Common myeloid progenitor, CD34-positive (primary cell): ENCODE data around the gene PDCD1LG2.

ENCODE experiments used
- CTCF ChIA-PET: fragments of 350-600 bp; sonication (Branson Sonifier 250); formaldehyde crosslinking; loops from one replicate; lab custom pipeline; 2021; ENCODE audit warnings: antibody characterized with exemption; lab: Charles Lee
- POLR2A ChIA-PET: fragments of 350-600 bp; sonication (Branson Sonifier 250); formaldehyde crosslinking; loops from one replicate; lab custom pipeline; 2021; ENCODE audit warnings: antibody characterized with exemption; lab: Charles Lee
- DNase-seq, 3 donors: peaks; one replicate each; pipeline versions ENCODE4 v3.0.0 to v3.0.0-alpha.2; 2013
- H3K27ac ChIP-seq, 2 experiments: 1 replicate in 1 of 2; 2 replicates in 1 of 2; pipeline ENCODE4 v1.7.0; 2013; ENCODE audit warnings: inconsistent platforms in 2 of 2, low read length in 2 of 2, mild to moderate bottlenecking in 2 of 2, low read depth in 1 of 2, moderate library complexity in 1 of 2; ENCODE audit not compliant: severe bottlenecking in 2 of 2, insufficient read depth in 1 of 2, poor library complexity in 1 of 2
- H3K27me3 ChIP-seq, 5 experiments: replicated peaks in 2 of 5; 1 replicate in 3 of 5; 2 replicates in 2 of 5; pipeline versions ENCODE4 v1.6.1 to v1.7.0; 2013; ENCODE audit warnings: low read length in 4 of 5, mild to moderate bottlenecking in 2 of 5, moderate library complexity in 2 of 5, inconsistent platforms in 1 of 5; ENCODE audit not compliant: insufficient read depth in 5 of 5, control insufficient read depth in 4 of 5
- H3K36me3 ChIP-seq, 4 experiments: 1 replicate in 2 of 4; 2 replicates in 2 of 4; pipeline versions ENCODE4 v1.6.1 to v1.7.0; 2013; ENCODE audit warnings: low read length in 3 of 4, control low read depth in 1 of 4, mild to moderate bottlenecking in 1 of 4; ENCODE audit not compliant: control insufficient read depth in 4 of 4, insufficient read depth in 4 of 4
- H3K4me1 ChIP-seq, 4 experiments: 1 replicate in 3 of 4; 2 replicates in 1 of 4; pipeline versions ENCODE4 v1.6.1 to v1.7.1; 2013; ENCODE audit warnings: low read length in 3 of 4, mild to moderate bottlenecking in 3 of 4, control low read depth in 1 of 4, inconsistent platforms in 1 of 4, moderate library complexity in 1 of 4; ENCODE audit not compliant: control insufficient read depth in 4 of 4, insufficient read depth in 4 of 4; ENCODE audit errors: control extremely low read depth in 1 of 4
- H3K4me3 ChIP-seq, 7 experiments: 1 replicate in 4 of 7; 2 replicates in 3 of 7; pipeline versions ENCODE4 v1.5.1 to v1.7.0; 2013; ENCODE audit warnings: mild to moderate bottlenecking in 7 of 7, low read length in 6 of 7, moderate library complexity in 6 of 7, inconsistent platforms in 2 of 7, low read depth in 2 of 7, control low read depth in 1 of 7; ENCODE audit not compliant: insufficient read depth in 4 of 7, control insufficient read depth in 1 of 7; ENCODE audit errors: extremely low read depth in 1 of 7
- H3K9me3 ChIP-seq, 5 experiments: 1 replicate in 4 of 5; 2 replicates in 1 of 5; pipeline versions ENCODE4 v1.6.1 to v1.7.1; 2013; ENCODE audit warnings: low read length in 4 of 5, mild to moderate bottlenecking in 2 of 5, inconsistent platforms in 1 of 5, low read depth in 1 of 5, moderate library complexity in 1 of 5; ENCODE audit not compliant: control insufficient read depth in 4 of 5, insufficient read depth in 2 of 5; ENCODE audit errors: control extremely low read depth in 1 of 5
- WGBS: methylation state at CpG from one replicate; pipeline ENCODE4 v1.1.5; 2013; ENCODE audit not compliant: insufficient coverage; 5-methylcytosine and 5-hydroxymethylcytosine counted together

PDCD1LG2 gene

DNA sequence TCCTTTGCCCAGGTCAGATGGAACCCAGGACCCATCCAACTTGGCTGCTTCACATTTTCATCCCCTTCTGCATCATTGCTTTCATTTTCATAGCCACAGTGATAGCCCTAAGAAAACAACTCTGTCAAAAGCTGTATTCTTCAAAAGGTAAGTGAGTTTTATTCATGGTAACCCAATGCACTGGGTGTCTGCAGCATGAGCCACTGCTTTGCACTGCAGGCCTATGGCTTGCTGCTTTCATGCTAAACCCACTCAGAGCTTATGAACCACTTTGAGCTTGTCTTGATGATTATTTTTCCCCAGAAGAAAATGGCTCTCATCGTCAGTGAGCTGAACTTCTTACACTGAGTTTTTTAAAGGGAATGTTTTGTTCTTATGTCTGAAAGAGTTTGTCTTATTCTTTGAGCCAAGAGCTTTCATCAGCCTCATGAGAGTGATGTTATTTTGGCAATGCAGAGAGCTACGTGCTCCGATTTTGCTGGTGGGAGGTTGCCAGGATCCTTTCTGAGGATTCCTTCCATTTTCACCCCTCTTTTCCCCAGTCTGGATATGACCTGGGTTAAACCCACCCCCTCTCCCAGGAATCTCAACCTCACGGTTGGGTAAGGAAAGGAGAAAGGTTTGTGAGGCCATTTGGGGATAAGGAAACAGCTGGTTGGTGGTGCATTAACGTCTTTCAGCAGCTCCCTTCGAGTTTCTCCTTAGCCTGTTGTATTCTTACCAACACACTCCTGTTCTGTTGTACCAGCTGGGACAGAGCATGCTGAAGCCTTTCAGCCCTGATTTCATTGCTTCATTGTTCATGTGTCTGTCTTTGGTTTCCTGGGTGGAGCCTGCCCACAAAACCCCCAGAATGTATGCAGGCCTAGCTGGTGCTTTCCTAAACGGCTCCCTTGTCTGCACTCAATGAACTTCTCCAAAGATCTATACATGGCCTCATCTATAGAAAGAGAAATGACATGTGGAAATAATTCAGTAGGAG, 47.6 kb downstream of the PDCD1LG2 start:
- H3K36me3 ChIP-seq: no peaks in the 10 kb centered on the region

DNA sequence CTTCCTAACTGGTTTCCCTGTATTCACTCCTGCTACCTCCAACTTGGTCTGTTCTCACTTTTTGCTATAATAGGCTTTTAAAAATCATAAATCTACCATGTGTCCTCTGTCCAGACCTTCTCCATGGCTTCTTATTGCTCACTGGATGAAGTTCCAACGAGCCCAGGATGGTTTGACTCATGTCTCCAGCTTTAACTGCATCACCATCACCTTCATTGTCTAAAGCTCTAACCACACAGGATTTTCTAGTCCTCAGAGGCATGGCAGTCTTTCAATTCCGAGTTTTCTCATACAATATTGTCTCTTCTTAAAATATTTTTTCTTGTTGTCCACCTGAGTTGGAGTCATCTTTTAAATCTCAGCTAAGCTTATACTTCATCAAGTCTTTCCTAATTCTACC, 49.3 kb downstream of the PDCD1LG2 start:
- WGBS: 100% methylated on average over 2 of the region's 2 CpGs
- H3K27me3 ChIP-seq: no peaks in the 10 kb centered on the region
- no peaks in the 10 kb centered on the region for H3K9me3 ChIP-seq
- no peak for DNase-seq
- ChIA-PET POLR2A (no interaction called here), CTCF (interaction anchor here (0.6 to 1.3 kb wide), 4 partner anchors 13 to 738 kb away, joined by 3 to 4 read pairs (median 3); partner anchors contain the start of gene CD274)
- peaks cover 6 to 50% (median 21%) of the 10 kb centered on the region in 4 experiments for H3K4me1 ChIP-seq
- H3K36me3 ChIP-seq: no peaks in the 10 kb centered on the region
- H3K4me3 ChIP-seq: no peak overlapping the region
- H3K27ac ChIP-seq: no peak overlapping the region

More for the DNA sequence above, 47.6 kb downstream of the PDCD1LG2 start:
- no peak overlapping the region for H3K4me3 ChIP-seq
- peak in 2 of 3 donors; percentile 45 to 53 for DNase-seq
- peaks cover 2 to 39% (median 14%) of the 10 kb centered on the region in 4 experiments for H3K4me1 ChIP-seq
- no peaks in the 10 kb centered on the region for H3K27me3 ChIP-seq
- ChIA-PET POLR2A (interaction anchor here (0.6 kb wide), 1 partner anchor 106 kb away, joined by 6 read pairs; no protein-coding TSS in a partner anchor), CTCF (interaction anchor here (0.6 to 1.6 kb wide), 6 partner anchors 11 to 118 kb away, joined by 3 to 5 read pairs (median 4); partner anchors contain the start of gene CD274)
- H3K9me3 ChIP-seq: no peaks in the 10 kb centered on the region
- H3K27ac ChIP-seq: no peak overlapping the region
- 33% methylated on average over 3 of the region's 7 CpGs for WGBS

DNA sequence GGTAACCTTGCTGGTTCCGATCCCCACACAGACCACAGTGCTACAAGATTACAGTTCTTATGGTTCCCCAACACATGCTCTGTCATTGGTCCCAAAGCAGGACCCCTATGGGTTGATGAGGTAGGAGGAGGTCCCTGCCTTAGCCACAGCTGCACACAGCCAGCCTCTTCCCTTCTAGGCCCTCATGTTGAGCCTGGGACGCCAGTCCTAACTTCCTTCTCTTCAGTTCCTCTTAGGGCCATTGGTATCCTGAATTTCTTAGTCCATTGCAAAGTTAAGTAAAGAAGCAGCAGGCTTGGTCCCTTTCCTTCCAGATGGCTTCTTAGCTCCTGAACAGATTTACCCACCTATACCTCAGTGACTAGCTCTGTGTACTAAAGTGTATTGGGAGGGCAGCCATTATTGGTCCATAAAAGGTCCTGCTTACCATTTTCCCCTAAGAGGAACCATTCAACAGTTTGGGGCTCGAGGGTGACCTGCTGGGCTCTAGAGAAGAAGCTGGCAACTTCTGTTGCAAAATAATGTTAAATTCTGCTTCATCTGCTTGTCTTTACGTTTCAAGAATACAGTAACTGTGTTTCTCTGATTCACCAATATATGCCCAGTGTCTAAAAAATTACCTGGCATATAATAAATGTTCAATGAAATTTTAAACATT, 50.2 kb downstream of the PDCD1LG2 start:
- ChIA-PET POLR2A (no interaction called here), CTCF (no interaction called here)
- DNase-seq: no peak

DNA sequence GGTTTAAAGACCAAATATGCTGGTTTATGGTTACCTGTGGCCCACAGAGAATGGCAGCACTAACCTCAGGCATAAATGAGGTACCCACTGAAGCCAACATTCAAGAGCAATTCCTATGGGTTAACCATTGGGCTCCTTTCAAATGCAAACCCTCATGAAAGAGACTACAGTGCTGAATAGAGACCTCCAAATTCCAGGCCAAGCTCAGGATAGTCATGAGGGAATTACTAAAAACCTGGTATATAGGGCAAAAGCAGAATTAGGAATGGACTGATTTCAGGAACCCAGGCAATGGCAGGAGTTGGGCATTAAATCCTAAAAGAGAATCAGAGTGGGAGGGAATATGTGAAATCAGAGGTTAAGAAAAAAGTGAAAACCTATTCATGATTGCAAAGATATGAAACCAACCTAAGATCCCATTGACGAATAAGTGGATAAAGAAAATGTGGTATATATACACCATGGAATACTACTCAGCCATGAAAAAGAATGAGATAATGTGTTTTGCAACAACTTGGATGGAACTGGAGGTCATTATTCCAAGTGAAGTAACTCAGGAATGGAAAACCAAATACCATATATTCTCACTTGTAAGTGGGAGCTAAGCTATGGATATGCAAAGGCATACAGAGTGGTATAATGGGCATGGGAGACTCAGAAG, 51.6 kb downstream of the PDCD1LG2 start:
- Histone ChIP-seq H3K4me3 (no peak overlapping the region), H3K4me1 (peaks cover 6 to 41% (median 18%) of the 10 kb centered on the region in 4 experiments), H3K27ac (no peak overlapping the region), H3K27me3 (no peaks in the 10 kb centered on the region), H3K36me3 (no peaks in the 10 kb centered on the region), H3K9me3 (no peaks in the 10 kb centered on the region)
- ChIA-PET POLR2A (no interaction called here), CTCF (interaction anchor here (1.2 to 3.0 kb wide), 3 partner anchors 25 to 84 kb away, joined by 3 to 7 read pairs (median 4); no protein-coding TSS in a partner anchor)
- DNase-seq: no peak
- no CpG with 5 or more reads among the region's 1 CpG for WGBS

More for the DNA sequence above, 50.2 kb downstream of the PDCD1LG2 start:
- H3K36me3 ChIP-seq: no peaks in the 10 kb centered on the region
- no peak overlapping the region for H3K4me3 ChIP-seq
- no peaks in the 10 kb centered on the region for H3K27me3 ChIP-seq
- H3K4me1 ChIP-seq: peaks cover 6 to 50% (median 21%) of the 10 kb centered on the region in 4 experiments
- no peak overlapping the region for H3K27ac ChIP-seq
- no peaks in the 10 kb centered on the region for H3K9me3 ChIP-seq
- 75% methylated on average over 1 of the region's 4 CpGs for WGBS

DNA sequence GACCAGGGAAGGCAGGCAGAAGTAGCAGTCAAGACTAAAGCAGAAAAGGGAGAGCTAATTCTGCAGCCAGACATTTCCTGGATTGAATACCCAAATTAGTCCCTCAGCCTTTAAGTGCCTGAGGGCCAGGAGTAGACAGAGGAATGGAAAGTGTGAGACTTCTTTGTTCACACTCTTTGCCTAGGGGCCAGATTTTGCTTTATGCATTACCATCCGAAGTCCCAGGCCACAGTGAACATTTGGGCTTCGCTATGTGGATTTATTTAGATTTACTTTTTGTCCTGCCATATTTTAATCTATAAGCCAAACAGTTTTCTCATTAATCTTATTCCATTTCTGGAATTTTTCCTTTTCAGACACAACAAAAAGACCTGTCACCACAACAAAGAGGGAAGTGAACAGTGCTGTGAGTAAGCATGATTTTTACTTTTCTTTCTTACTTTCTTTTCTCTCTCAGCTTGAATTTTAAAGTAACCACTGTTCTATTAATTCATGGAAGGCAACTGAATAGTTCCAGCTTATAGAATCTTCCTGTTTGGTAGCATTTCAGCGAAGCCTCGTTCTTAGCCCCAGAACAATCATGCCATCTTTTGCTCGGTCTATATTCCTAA, 52.6 kb downstream of the PDCD1LG2 start:
- POLR2A ChIA-PET: no interaction called here
- peak in 2 of 3 donors; percentile 61 to 69 for DNase-seq
- CTCF ChIA-PET: interaction anchor here (1.2 to 3.0 kb wide), 5 partner anchors 13 to 113 kb away, joined by 3 to 8 read pairs (median 4); partner anchors contain the start of gene CD274
- Histone ChIP-seq H3K4me1 (peaks cover 6 to 34% (median 15%) of the 10 kb centered on the region in 4 experiments), H3K4me3 (no peak overlapping the region), H3K27ac (peak overlapping the region in 1 of 2 experiments; percentile 27), H3K9me3 (no peaks in the 10 kb centered on the region), H3K36me3 (no peaks in the 10 kb centered on the region), H3K27me3 (no peaks in the 10 kb centered on the region)
- 50% methylated on average over 4 of the region's 5 CpGs for WGBS

DNA sequence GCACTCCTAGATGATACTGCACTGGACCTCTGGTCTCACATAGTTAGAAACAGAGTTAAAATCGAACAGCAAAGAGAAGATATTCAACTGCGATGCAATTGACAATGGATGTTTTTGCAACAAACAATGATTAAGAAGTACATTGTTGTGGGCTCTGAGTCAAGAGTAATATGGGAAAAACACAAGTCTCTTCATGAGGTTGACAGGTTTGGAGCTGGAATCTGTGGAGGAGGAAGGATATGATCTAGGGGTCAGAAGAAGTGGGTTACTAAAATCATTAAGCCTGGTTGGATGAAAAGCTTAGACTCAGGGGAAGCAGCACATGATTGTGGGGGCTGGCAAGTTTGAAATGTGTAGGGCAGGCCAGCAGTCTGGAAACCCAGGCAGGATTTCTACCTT, 53.1 kb downstream of the PDCD1LG2 start:
- Histone ChIP-seq H3K36me3 (no peaks in the 10 kb centered on the region), H3K4me3 (no peak overlapping the region), H3K4me1 (peaks cover 6 to 29% (median 13%) of the 10 kb centered on the region in 4 experiments), H3K27ac (peak overlapping the region in 1 of 2 experiments; percentile 27), H3K27me3 (no peaks in the 10 kb centered on the region), H3K9me3 (no peaks in the 10 kb centered on the region)
- CTCF ChIA-PET: interaction anchor here (1.2 to 3.0 kb wide), 4 partner anchors 13 to 113 kb away, joined by 3 to 8 read pairs (median 5); partner anchors contain the start of gene CD274
- 94% methylated on average over 2 of the region's 2 CpGs for WGBS
- DNase-seq: no peak
- POLR2A ChIA-PET: no interaction called here
